ENCODE measurements around the gene GLDC. TPM values are rescaled to one million over a fixed set of nuclear protein-coding genes. Genes with fewer than 3 reads are reported as not detected.

Gene GLDC
- total RNA-seq, 2 donors from 2014 or later: 0.96 to 2.5 TPM

GRCh38 chr9:6525326-6526045 is 120.0 kb downstream of the GLDC start:
- ATAC-seq: no peak
- H3K9me3 Mint-ChIP-seq: peaks cover 4 to 6% of the 10 kb centered on the region in 2 donors

DNA sequence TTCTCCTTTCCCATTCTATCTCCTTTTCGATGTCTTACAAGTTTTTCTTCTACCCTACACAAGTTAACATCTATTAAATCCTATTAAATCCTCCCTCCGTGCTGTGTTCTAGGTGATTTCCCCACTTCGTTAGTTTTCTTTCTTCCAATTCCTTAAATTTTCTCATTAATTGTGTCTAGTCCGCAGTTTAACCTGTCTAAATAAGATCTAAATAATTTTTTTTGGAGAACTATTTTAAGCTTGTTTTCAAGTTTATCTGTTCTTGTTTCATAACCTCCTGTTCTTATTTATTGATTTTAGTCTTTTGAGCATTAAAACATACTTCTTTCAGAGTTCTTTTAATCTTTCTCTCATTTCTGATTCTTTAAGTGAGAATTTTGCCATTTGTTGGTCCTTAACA is 123.3 kb downstream of the GLDC start:
- ATAC-seq: no peak
- peaks cover 33 to 40% of the 10 kb centered on the region in 2 donors for H3K36me3 Mint-ChIP-seq
- peak overlapping the region in 1 of 2 donors; percentile 24 for H3K27ac Mint-ChIP-seq
- no peak for DNase-seq (ENCODE audit: low spot score in 2 of 2)
- peaks cover 4 to 6% of the 10 kb centered on the region in 2 donors for H3K9me3 Mint-ChIP-seq

More at GRCh38 chr9:6525326-6526045, 120.0 kb downstream of the GLDC start:
- Mint-ChIP-seq H3K27ac (no peak overlapping the region), H3K36me3 (peaks cover 22 to 25% of the 10 kb centered on the region in 2 donors)
- DNase-seq (ENCODE audit: low spot score in 2 of 2): no peak

DNA sequence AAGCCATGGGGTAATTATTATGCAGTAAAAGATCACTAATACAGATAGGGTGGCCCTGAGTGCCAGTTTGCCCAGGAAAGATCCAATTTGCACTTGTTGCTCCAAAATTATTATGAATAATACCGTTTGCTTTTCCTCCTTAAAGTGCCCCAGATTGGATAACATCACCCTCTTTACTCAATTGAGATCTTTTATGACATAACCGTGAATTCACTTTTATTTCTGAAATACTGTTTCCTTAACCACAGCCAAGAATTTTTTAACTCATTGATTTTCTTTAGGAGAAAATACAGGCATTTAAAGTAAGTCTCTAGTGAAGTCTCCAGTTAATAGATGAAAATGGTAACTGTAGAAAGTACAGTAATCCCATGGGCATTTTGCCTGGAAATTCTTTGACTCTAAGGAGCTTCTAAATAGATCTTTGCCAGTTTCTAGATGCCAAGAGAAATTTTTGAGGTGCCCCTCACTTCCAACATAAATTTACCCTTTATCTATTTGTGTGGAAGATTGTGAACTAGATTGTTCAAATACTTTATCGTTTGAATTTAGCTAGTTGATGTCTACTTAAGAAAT is 133.4 kb downstream of the GLDC start:
- Mint-ChIP-seq H3K36me3 (peaks cover 5 to 21% of the 10 kb centered on the region in 2 donors), H3K9me3 (peaks cover 4 to 12% of the 10 kb centered on the region in 2 donors), H3K27ac (no peak overlapping the region)
- no peak for DNase-seq (ENCODE audit: low spot score in 2 of 2)
- ATAC-seq: no peak

- DNase-seq (ENCODE audit: low spot score in 2 of 2) (no peak), ATAC-seq (no peak)
- Mint-ChIP-seq H3K36me3 (peaks cover 19 to 44% of the 10 kb centered on the region in 2 donors), H3K27ac (no peak overlapping the region), H3K9me3 (peaks cover under 1 to 6% of the 10 kb centered on the region in 2 donors)
These were observed 139.0 kb downstream of the GLDC start for GRCh38 chr9:6506571-6506970.

DNA sequence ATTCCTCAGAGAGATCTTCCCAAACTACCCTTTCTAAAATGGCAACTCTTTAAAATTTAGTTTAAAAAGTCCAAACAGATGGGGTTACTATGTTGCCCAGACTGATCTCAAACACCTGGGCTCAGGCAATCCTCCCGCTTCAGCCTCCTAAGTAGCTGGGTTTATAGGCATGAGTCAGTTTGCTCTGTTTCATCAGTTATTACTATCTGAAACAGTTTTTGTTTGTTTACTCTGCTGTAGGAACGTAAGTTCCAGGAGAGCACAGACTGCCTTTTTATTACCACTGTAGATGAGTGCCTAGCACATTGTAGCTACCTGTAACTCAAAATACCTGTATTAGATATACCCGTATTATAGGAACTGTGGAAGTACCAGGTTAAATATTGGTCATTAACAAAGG is 143.1 kb downstream of the GLDC start:
- Mint-ChIP-seq H3K9me3 (no peaks in the 10 kb centered on the region), H3K27ac (peak overlapping the region; percentile 38 to 44), H3K36me3 (peaks cover 14 to 36% of the 10 kb centered on the region in 2 donors)
- ATAC-seq (no peak), DNase-seq (ENCODE audit: low spot score in 2 of 2) (no peak)

GRCh38 chr9:6501526-6502210 is 143.9 kb downstream of the GLDC start:
- Mint-ChIP-seq H3K36me3 (peaks cover 17 to 41% of the 10 kb centered on the region in 2 donors), H3K27ac (peak overlapping the region in 1 of 2 donors; percentile 44), H3K9me3 (no peaks in the 10 kb centered on the region)
- DNase-seq (ENCODE audit: low spot score in 2 of 2) (no peak), ATAC-seq (no peak)

DNA sequence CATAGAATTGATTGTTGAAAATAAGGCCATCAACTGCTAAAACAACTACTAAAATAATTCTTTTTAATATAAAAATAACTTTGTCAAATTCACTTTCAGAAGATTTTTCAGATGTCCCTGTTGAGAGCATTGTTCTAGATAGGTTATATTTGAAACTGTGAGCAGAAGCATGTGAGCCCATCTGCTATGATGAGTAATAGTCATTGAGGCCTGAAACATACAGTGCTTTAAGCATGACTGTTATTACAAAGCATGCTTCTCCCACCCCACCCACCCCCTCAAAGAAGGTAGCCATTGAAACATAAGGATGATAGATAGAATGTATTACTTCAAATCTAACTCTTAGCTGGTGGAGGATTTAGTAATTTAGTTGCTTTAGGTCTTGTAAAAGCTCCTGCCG is 146.5 kb downstream of the GLDC start:
- no peak for DNase-seq (ENCODE audit: low spot score in 2 of 2)
- no peaks in the 10 kb centered on the region for H3K9me3 Mint-ChIP-seq
- ATAC-seq: peak in 1 of 2 donors; percentile 34
- no peak overlapping the region for H3K27ac Mint-ChIP-seq
- H3K36me3 Mint-ChIP-seq: peaks cover 4 to 17% of the 10 kb centered on the region in 2 donors

- no peak for DNase-seq (ENCODE audit: low spot score in 2 of 2)
- peaks cover 4 to 9% of the 10 kb centered on the region in 2 donors for H3K36me3 Mint-ChIP-seq
- ATAC-seq: no peak
- H3K27ac Mint-ChIP-seq: no peak overlapping the region
- H3K9me3 Mint-ChIP-seq: no peaks in the 10 kb centered on the region
These were observed 150.1 kb downstream of the GLDC start for GRCh38 chr9:6495466-6495865.

DNA sequence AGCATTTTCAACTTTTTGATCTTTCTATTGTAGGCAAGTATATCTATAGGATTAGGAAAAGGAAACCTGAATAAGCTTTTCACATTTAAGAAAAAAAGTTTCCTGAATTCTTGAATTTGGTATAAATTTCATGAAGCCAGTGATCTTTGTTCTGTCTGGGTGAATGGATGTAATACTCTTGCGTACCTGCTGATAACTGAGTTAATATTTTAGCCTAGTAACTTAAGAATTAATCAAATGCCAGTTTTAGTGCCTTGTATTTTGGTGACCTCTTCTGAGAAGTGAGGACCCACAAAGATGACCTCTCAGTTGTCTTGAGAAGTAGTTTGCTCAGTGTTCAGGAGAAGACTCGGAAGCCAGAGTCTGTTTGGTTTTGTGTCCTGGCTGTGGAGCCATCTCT is 154.7 kb downstream of the GLDC start:
- DNase-seq (ENCODE audit: low spot score in 2 of 2) (no peak), ATAC-seq (no peak)
- Mint-ChIP-seq H3K36me3 (peaks cover 0 to 4% of the 10 kb centered on the region in 2 donors), H3K9me3 (no peaks in the 10 kb centered on the region), H3K27ac (peak overlapping the region in 1 of 2 donors; percentile 18)

DNA sequence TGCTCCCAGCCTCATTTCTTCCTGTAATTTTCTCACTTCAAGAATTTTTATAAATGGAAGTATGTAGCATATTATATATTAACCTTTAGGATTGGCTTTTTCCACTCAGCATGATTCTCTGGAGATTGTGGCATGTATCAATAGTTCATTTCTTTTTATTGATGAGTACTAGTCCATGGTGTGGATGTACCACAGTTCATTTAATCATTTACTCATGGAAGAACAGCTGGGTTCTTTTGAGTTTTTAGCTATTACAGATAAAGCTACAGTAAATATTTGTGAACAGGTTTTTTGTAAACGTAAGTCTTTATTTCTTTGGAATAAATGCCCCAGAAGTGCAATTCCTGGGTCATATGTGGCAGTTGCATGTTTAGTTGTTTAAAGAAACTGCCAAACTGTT is 156.4 kb downstream of the GLDC start:
- H3K27ac Mint-ChIP-seq: no peak overlapping the region
- no peaks in the 10 kb centered on the region for H3K9me3 Mint-ChIP-seq
- peaks cover 0 to 5% of the 10 kb centered on the region in 2 donors for H3K36me3 Mint-ChIP-seq
- DNase-seq (ENCODE audit: low spot score in 2 of 2): no peak
- ATAC-seq: no peak

GRCh38 chr9:6488395-6488794 is 157.1 kb downstream of the GLDC start:
- peak overlapping the region in 1 of 2 donors; percentile 74 for H3K27ac Mint-ChIP-seq
- DNase-seq (ENCODE audit: low spot score in 2 of 2): no peak

GRCh38 chr9:6484210-6484609 is 161.3 kb downstream of the GLDC start:
- peak in 1 of 2 donors; percentile 24 for ATAC-seq
- H3K27ac Mint-ChIP-seq: peak overlapping the region in 1 of 2 donors; percentile 58
- peaks cover 0 to 5% of the 10 kb centered on the region in 2 donors for H3K36me3 Mint-ChIP-seq
- no peaks in the 10 kb centered on the region for H3K9me3 Mint-ChIP-seq
- DNase-seq (ENCODE audit: low spot score in 2 of 2): no peak

More at GRCh38 chr9:6488395-6488794, 157.1 kb downstream of the GLDC start:
- no peaks in the 10 kb centered on the region for H3K9me3 Mint-ChIP-seq
- no peak for ATAC-seq
- peaks cover 0 to 5% of the 10 kb centered on the region in 2 donors for H3K36me3 Mint-ChIP-seq

Other genes starting within 250 kb of the GLDC start
- 10 to 100 TPM; 73.1 to 97.4 TPM for gene UHRF2, start 232.5 kb downstream of the GLDC start, total RNA-seq
- gene KDM4C, start 112.2 kb upstream of the GLDC start, total RNA-seq: 10 to 100 TPM; 45.4 to 59.9 TPM

Data from activated naive CD4-positive, alpha-beta T cell treated with anti-CD3 and anti-CD28 coated beads, Interleukin-2, amount 50 U/mL, for 72 hours (primary cell).